Inflammatory macrophage treated with lipopolysaccharide for 1 hour (primary cell): ENCODE measurements around the gene PLBD2.
A peak's percentile ranks its signal among the peaks of the same experiment; 100 is the strongest.

Source experiments
- DNase-seq, 2 donors: peaks; one replicate each; pipeline ENCODE4 v3.0.0-alpha.2; 2020 to 2022

The PLBD2 gene

GRCh38 chr12:113396828-113397496 is 38.6 kb downstream of the PLBD2 start:
- DNase-seq = no peak

- no peak for DNase-seq
Observed at GRCh38 chr12:113397497-113398197, 39.3 kb downstream of the PLBD2 start.

- DNase-seq = no peak
Observed at GRCh38 chr12:113398346-113399290, 40.2 kb downstream of the PLBD2 start.

- no peak for DNase-seq
Observed at GRCh38 chr12:113399490-113399889, 41.1 kb downstream of the PLBD2 start.

GRCh38 chr12:113400362-113400761 is 42.0 kb downstream of the PLBD2 start:
- no peak for DNase-seq

GRCh38 chr12:113401066-113402000 is 42.9 kb downstream of the PLBD2 start:
- no peak for DNase-seq

GRCh38 chr12:113402586-113403260 is 44.3 kb downstream of the PLBD2 start:
- DNase-seq = no peak

- DNase-seq = peak in 1 of 2 donors; percentile 47
Observed at GRCh38 chr12:113403435-113404415, 45.3 kb downstream of the PLBD2 start, which contains the start of gene SDS. TSS of gene SDS (minus strand) at chr12:113403887. CDS start at chr12:113399708, 4,179 bp downstream.

GRCh38 chr12:113405694-113406093 is 47.3 kb downstream of the PLBD2 start:
- peak in 1 of 2 donors; percentile 55 for DNase-seq

GRCh38 chr12:113407931-113408600 is 49.7 kb downstream of the PLBD2 start:
- DNase-seq = peak in 1 of 2 donors; percentile 27

GRCh38 chr12:113408756-113409298 is 50.4 kb downstream of the PLBD2 start:
- DNase-seq = no peak

- no peak for DNase-seq
Observed at GRCh38 chr12:113409462-113410124, 51.2 kb downstream of the PLBD2 start.

GRCh38 chr12:113413488-113413939 is 55.1 kb downstream of the PLBD2 start:
- DNase-seq = peak; percentile 47 to 79

- DNase-seq = no peak
Observed at GRCh38 chr12:113414519-113415038, 56.2 kb downstream of the PLBD2 start.

- DNase-seq = peak; percentile 66 to 86
Observed at GRCh38 chr12:113416091-113416754, 57.8 kb downstream of the PLBD2 start.

- DNase-seq = peak; percentile 83 to 96
Observed at GRCh38 chr12:113418213-113418879, 60.0 kb downstream of the PLBD2 start.

GRCh38 chr12:113420996-113421595 is 62.7 kb downstream of the PLBD2 start:
- no peak for DNase-seq
